C4-2B (cell line): ENCODE measurements around the gene C10orf71.

ENCODE experiments used
- ZFX ChIP-seq: fragments of 450-650 bp; IDR thresholded peaks from 2 replicates; pipeline ENCODE4 v1.6.1; 2017
- TF ChIP-seq, protein P1 (sequence below): fragments of 450-650 bp; conservative IDR thresholded peaks from 2 replicates; pipeline ENCODE4 v1.5.1; 2017; ENCODE audit warnings: mild to moderate bottlenecking

DNA sequence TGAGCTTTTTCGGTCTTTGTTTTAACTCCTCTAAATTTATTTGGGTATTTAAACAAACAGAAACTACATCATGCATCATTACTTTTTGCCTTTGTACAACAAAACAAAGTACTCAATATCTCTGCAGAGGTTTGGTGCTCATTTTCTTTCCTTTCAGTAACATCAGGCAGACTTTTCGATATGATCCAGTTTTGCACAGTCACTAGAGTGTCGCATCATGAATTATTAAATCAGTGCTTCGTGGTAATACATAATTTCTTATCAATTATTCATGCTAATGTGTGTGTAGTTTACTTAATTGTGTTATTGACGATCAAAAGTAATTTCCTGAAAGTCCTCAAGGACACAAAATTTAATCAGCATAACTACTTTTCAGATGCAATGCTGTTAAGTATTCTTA is 65.1 kb downstream of the C10orf71 start:
- TF ChIP-seq, protein P1, sequence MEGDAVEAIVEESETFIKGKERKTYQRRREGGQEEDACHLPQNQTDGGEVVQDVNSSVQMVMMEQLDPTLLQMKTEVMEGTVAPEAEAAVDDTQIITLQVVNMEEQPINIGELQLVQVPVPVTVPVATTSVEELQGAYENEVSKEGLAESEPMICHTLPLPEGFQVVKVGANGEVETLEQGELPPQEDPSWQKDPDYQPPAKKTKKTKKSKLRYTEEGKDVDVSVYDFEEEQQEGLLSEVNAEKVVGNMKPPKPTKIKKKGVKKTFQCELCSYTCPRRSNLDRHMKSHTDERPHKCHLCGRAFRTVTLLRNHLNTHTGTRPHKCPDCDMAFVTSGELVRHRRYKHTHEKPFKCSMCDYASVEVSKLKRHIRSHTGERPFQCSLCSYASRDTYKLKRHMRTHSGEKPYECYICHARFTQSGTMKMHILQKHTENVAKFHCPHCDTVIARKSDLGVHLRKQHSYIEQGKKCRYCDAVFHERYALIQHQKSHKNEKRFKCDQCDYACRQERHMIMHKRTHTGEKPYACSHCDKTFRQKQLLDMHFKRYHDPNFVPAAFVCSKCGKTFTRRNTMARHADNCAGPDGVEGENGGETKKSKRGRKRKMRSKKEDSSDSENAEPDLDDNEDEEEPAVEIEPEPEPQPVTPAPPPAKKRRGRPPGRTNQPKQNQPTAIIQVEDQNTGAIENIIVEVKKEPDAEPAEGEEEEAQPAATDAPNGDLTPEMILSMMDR, result no peak
- TF ChIP-seq ZFX, result no peak
